ENCODE measurements around the gene SDR42E1.

DNA sequence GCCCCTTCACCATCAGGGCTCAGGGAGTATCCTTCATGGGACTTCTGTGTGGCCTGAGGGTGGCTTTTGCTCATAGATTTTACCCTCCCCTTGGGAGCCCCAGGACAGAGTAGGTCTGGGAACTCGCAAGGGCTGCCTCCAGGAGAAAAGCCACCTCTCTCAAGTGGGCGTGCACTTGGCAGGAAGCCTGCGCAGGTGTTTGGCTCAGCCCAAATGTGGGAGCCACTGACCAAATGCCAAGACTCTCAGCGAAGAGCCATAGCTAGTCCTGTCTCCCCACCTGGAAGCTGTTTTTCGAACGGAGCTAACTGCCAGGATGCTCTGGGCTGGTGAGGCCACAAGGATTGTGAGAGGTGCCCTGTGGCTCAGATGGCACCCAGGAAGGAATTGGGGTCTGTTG is 21.7 kb upstream of the SDR42E1 start:
- TF ChIP-seq CTCF (IDR thresholded peaks at IDR 0.05) (no peak), POLR2A (IDR thresholded peaks at IDR 0.05) (no peak)

All from testis (tissue), 2 donors.